Esophagus muscularis mucosa (tissue), 3 donors: ENCODE data around the gene NLK.

Source experiments
- CTCF ChIP-seq, 3 experiments: fragments of 200-600 bp in 2 of 3; fragments of 450-650 bp in 1 of 3; sonication (generic) in 2 of 3; IDR thresholded peaks; one replicate each; pipeline ENCODE4 v1.5.1; 2017 to 2019; ENCODE audit warnings: antibody characterized with exemption in 3 of 3, mild to moderate bottlenecking in 2 of 3, moderate library complexity in 1 of 3
- POLR2AphosphoS5 ChIP-seq, 2 donors: sonication (generic); formaldehyde crosslinking; IDR thresholded peaks; one replicate each; pipeline ENCODE4 v1.6.1; 2017; ENCODE audit warnings: antibody characterized with exemption in 2 of 2

GRCh38 chr17:28097901-28098300, 55.4 kb downstream of the NLK start:
- TF ChIP-seq CTCF (IDR thresholded peaks at IDR 0.05): no peak
- no peak for TF ChIP-seq POLR2AphosphoS5 (IDR thresholded peaks at IDR 0.05)
